ENCODE results near the gene C17orf50.
A peak's percentile ranks its signal among the peaks of the same experiment; 100 is the strongest.

The C17orf50 gene

GRCh38 chr17:35757243-35757642, 3.4 kb upstream of the C17orf50 start:
- no peak for DNase-seq

- no peak for DNase-seq
Measured at GRCh38 chr17:35761601-35762000, 914 bp downstream of the C17orf50 start.

- no peak for DNase-seq
Measured at GRCh38 chr17:35763767-35764122, 3.1 kb downstream of the C17orf50 start.

GRCh38 chr17:35764123-35764991, 3.7 kb downstream of the C17orf50 start:
- DNase-seq: peak; percentile 93

GRCh38 chr17:35765086-35765710, 4.5 kb downstream of the C17orf50 start:
- no peak for DNase-seq

GRCh38 chr17:35765756-35766488, 5.2 kb downstream of the C17orf50 start:
- DNase-seq: no peak

- no peak for DNase-seq
Measured at GRCh38 chr17:35766489-35766877, 5.8 kb downstream of the C17orf50 start.

GRCh38 chr17:35766903-35767510, 6.3 kb downstream of the C17orf50 start:
- DNase-seq: peak; percentile 43

- no peak for DNase-seq
Measured at GRCh38 chr17:35768797-35769196, 8.1 kb downstream of the C17orf50 start.

- no peak for DNase-seq
Measured at GRCh38 chr17:35769895-35770486, 9.3 kb downstream of the C17orf50 start.

GRCh38 chr17:35773129-35773528, 12.4 kb downstream of the C17orf50 start:
- no peak for DNase-seq

GRCh38 chr17:35773679-35774425, 13.2 kb downstream of the C17orf50 start:
- no peak for DNase-seq

GRCh38 chr17:35774499-35774898, 13.8 kb downstream of the C17orf50 start:
- DNase-seq: no peak

- DNase-seq: no peak
Measured at GRCh38 chr17:35775039-35775438, 14.4 kb downstream of the C17orf50 start.

GRCh38 chr17:35775583-35775982, 14.9 kb downstream of the C17orf50 start:
- DNase-seq: no peak

GRCh38 chr17:35778641-35779196, 18.0 kb downstream of the C17orf50 start:
- no peak for DNase-seq

- no peak for DNase-seq
Measured at GRCh38 chr17:35780950-35781349, 20.3 kb downstream of the C17orf50 start.

- DNase-seq: no peak
Measured at GRCh38 chr17:35784895-35785294, 24.2 kb downstream of the C17orf50 start.

- DNase-seq: no peak
Measured at GRCh38 chr17:35786941-35787432, 26.3 kb downstream of the C17orf50 start.

GRCh38 chr17:35788477-35789368, 28.0 kb downstream of the C17orf50 start:
- DNase-seq: no peak

GRCh38 chr17:35790841-35791240, 30.2 kb downstream of the C17orf50 start:
- DNase-seq: no peak
